K562 (cell line): ENCODE results near the gene NR2F6. TPM values are rescaled to one million over a fixed set of nuclear protein-coding genes. Genes with fewer than 3 reads are reported as not detected.

ENCODE experiments used
- ATAC-seq: fragments of 200-7000 bp; cut with Tn5 transposase; 3 replicates; pipeline ENCODE4 v1.9.1; 2020; ENCODE audit warnings: moderate library complexity
- BruUV-seq: library from RNA; stranded (reverse); fragments of 400-500 nt; replicated peaks from 2 replicates; lab custom pipeline; 2021; lab: Mats Ljungman, UMichigan
- CTCF ChIA-PET: fragments of 300-600 bp; formaldehyde crosslinking; extraction: SDS; loops from one replicate; lab custom pipeline; 2021; ENCODE audit warnings: low intra/inter-chr PET ratio; lab: Yijun Ruan, JAX
- POLR2A ChIA-PET: fragments of 300-600, 350-650 bp; sonication (Branson Sonifier 250); formaldehyde crosslinking; extraction: SDS; loops from one replicate; lab custom pipeline; 2021; ENCODE audit warnings: antibody characterized with exemption, inconsistent platforms; lab: Yijun Ruan, JAX
- DNase-seq, 4 experiments: peaks; one replicate each; pipeline versions ENCODE4 v3.0.0 to v3.0.0-alpha.2; 2011 to 2018; ENCODE audit warnings: low spot score in 3 of 4, mixed read lengths in 3 of 4; ENCODE audit errors: extremely low read depth in 1 of 4
- FAIRE-seq: peaks from 2 replicates; lab custom pipeline; 2011; peaks lifted over from hg19 to GRCh38; lab: Jason Lieb, UNC
- H2AFZ ChIP-seq: 2 replicates; pipeline ENCODE4 v1.6.0; 2011; ENCODE audit warnings: low read depth, low read length, control low read depth, inconsistent platforms
- H3K27ac ChIP-seq: fragments of 200-600 bp; 3 replicates; pipeline ENCODE4 v1.8.0; 2011; ENCODE audit warnings: low read depth, mild to moderate bottlenecking, control low read depth, inconsistent platforms, low read length, moderate library complexity, mixed read lengths; ENCODE audit errors: extremely low read depth
- H3K27me3 ChIP-seq, 2 experiments: fragments of 300-600 bp in 1 of 2; 2 replicates in 1 of 2; 3 replicates in 1 of 2; pipeline versions ENCODE4 v1.6.0 to v1.8.0; 2011; ENCODE audit warnings: inconsistent platforms in 2 of 2, low read length in 2 of 2, mild to moderate bottlenecking in 1 of 2, mixed read lengths in 1 of 2, moderate library complexity in 1 of 2; ENCODE audit not compliant: control insufficient read depth in 2 of 2, insufficient read depth in 2 of 2
- H3K36me3 ChIP-seq: fragments of 300-600 bp; 3 replicates; pipeline ENCODE4 v1.8.0; 2011; ENCODE audit warnings: mild to moderate bottlenecking, low read length, inconsistent platforms; ENCODE audit not compliant: control insufficient read depth, insufficient read depth
- H3K4me1 ChIP-seq, 2 experiments: fragments of 200-600 bp in 1 of 2; replicated peaks in 1 of 2; 2 replicates in 1 of 2; 3 replicates in 1 of 2; pipeline versions ENCODE4 v1.5.1 to v1.8.0; 2011; ENCODE audit warnings: inconsistent platforms in 2 of 2, low read length in 2 of 2, mild to moderate bottlenecking in 1 of 2, mixed read lengths in 1 of 2, moderate library complexity in 1 of 2; ENCODE audit not compliant: control insufficient read depth in 2 of 2, insufficient read depth in 2 of 2
- H3K4me2 ChIP-seq: 2 replicates; pipeline ENCODE4 v1.6.1; 2011; ENCODE audit warnings: low read length, control low read depth, inconsistent platforms, mixed read lengths; ENCODE audit not compliant: insufficient read depth
- H3K4me3 ChIP-seq: fragments of 200-600 bp; sonication (generic), shearing (Covaris generic); 2 replicates; pipeline ENCODE4 v1.5.1; 2016; ENCODE audit warnings: control low read depth, inconsistent platforms
- H3K79me2 ChIP-seq: fragments of 200-600 bp; 3 replicates; pipeline ENCODE4 v1.8.0; 2011; ENCODE audit warnings: low read length, inconsistent platforms; ENCODE audit not compliant: control insufficient read depth, insufficient read depth
- H3K9ac ChIP-seq, 2 experiments: 2 replicates each; pipeline versions ENCODE4 v1.6.0 to v1.6.1; 2011; ENCODE audit warnings: low read depth in 2 of 2, low read length in 2 of 2, control low read depth in 1 of 2, inconsistent platforms in 1 of 2, mild to moderate bottlenecking in 1 of 2, mixed read lengths in 1 of 2; ENCODE audit not compliant: insufficient read depth in 1 of 2
- H3K9me1 ChIP-seq: one replicate; pipeline ENCODE4 v1.6.0; 2011; ENCODE audit warnings: inconsistent platforms, mild to moderate bottlenecking, low read length, moderate library complexity; ENCODE audit not compliant: control insufficient read depth, insufficient read depth
- H3K9me3 ChIP-seq: replicated peaks from 2 replicates; pipeline ENCODE4 v1.5.1; 2011; ENCODE audit warnings: low read depth, low read length, inconsistent platforms; ENCODE audit not compliant: control insufficient read depth, insufficient read depth
- H4K20me1 ChIP-seq: replicated peaks from 2 replicates; pipeline ENCODE4 v1.6.1; 2011; ENCODE audit warnings: low read length, inconsistent platforms, mixed read lengths; ENCODE audit not compliant: control insufficient read depth, insufficient read depth
- BRF1 ChIP-seq: IDR thresholded peaks from 3 replicates; pipeline ENCODE4 v1.6.1; 2011; ENCODE audit warnings: borderline replicate concordance, mild to moderate bottlenecking; ENCODE audit not compliant: insufficient read length; ENCODE audit errors: extremely low read depth
- NCOA4 ChIP-seq: fragments of 450-650 bp; IDR thresholded peaks from 2 replicates; pipeline ENCODE4 v1.6.1; 2018; ENCODE audit warnings: mild to moderate bottlenecking; ENCODE audit not compliant: partially characterized antibody
- NR2C1 ChIP-seq, 2 experiments: fragments of 450-650 bp; IDR thresholded peaks; 2 replicates each; pipeline ENCODE4 v1.6.1; 2017; ENCODE audit warnings: mild to moderate bottlenecking in 2 of 2, antibody characterized with exemption in 1 of 2, inconsistent platforms in 1 of 2, missing compliant biosample characterization in 1 of 2, missing genetic modification characterization in 1 of 2
- NRF1 ChIP-seq, 2 experiments: fragments of 450-650 bp; IDR thresholded peaks in 1 of 2; conservative IDR thresholded peaks in 1 of 2; 2 replicates each; pipeline ENCODE4 v1.6.1; 2014; ENCODE audit warnings: mild to moderate bottlenecking in 2 of 2
- POLR3A ChIP-seq: IDR thresholded peaks from 2 replicates; pipeline ENCODE4 v1.6.1; 2011; ENCODE audit warnings: borderline replicate concordance, mild to moderate bottlenecking, moderate library complexity; ENCODE audit not compliant: insufficient read length, insufficient read depth; ENCODE audit errors: extremely low read depth
- RBFOX2 ChIP-seq: fragments of 200-400 bp; formaldehyde crosslinking; IDR thresholded peaks from 2 replicates; pipeline ENCODE4 v1.6.1; 2017; ENCODE audit warnings: low read depth, mild to moderate bottlenecking, low read length, moderate library complexity
- RUNX1 ChIP-seq: sonication (generic); IDR thresholded peaks from 2 replicates; pipeline ENCODE4 v1.6.1; 2016; ENCODE audit warnings: antibody characterized with exemption, low read depth
- TFE3 ChIP-seq: fragments of 450-650 bp; formaldehyde crosslinking; IDR thresholded peaks from 2 replicates; pipeline ENCODE4 v1.4.0; 2020; ENCODE audit warnings: mild to moderate bottlenecking, mixed read lengths
- ZBTB11 ChIP-seq, 3 experiments: fragments of 200-800 bp in 1 of 3; fragments of 250-450 bp in 1 of 3; fragments of 450-650 bp in 1 of 3; sonication (Bioruptor Pico) in 1 of 3; sonication (Bioruptor generic) in 1 of 3; formaldehyde crosslinking in 1 of 3; IDR thresholded peaks; 2 replicates each; pipeline versions ENCODE4 v1.6.1 to v1.8.0; 2016 to 2022; ENCODE audit warnings: mild to moderate bottlenecking in 2 of 3, missing genetic modification characterization in 2 of 3, missing compliant biosample characterization in 1 of 3, moderate library complexity in 1 of 3
- ZNF24 ChIP-seq: fragments of 450-650 bp; IDR thresholded peaks from 2 replicates; pipeline ENCODE4 v1.6.1; 2016
- WGBS: fragments of 100-300 bp; shearing (Covaris generic); methylation state at CpG from one replicate; pipeline ENCODE4 v1.1.6; 2016; ENCODE audit warnings: low coverage, mixed read lengths; ENCODE audit not compliant: insufficient coverage; ENCODE audit errors: missing lambda C conversion rate; 5-methylcytosine and 5-hydroxymethylcytosine counted together
- in situ Hi-C: fragments of 300-500 bp; cut with MboI; formaldehyde crosslinking; loops from 4 replicates; pipeline ENCODE4 v1.15.0; 2018; ENCODE audit warnings: inconsistent platforms, mixed read lengths
- intact Hi-C: fragments of 100-400 bp; cut with micrococcal nuclease; formaldehyde crosslinking; loops from 2 replicates; pipeline ENCODE4 v1.14.2; 2022
- polyA plus RNA-seq, 8 experiments: library from polyadenylated mRNA; depleted of rRNA in 4 of 8; stranded (reverse) in 5 of 8; unstranded in 3 of 8; fragments of >200 nt; fragmentation: Nextera tagmentation in 2 of 8; fragmentation: Illumina TruSeq in 1 of 8; extraction: Ambion mirVana in 2 of 8; extraction: Trizol in 1 of 8; gene quantifications; 2 replicates each; pipeline versions ENCODE4 v1.2.1 to v1.2.3, GENCODE V29; 2011 to 2014; ENCODE audit warnings: inconsistent platforms in 1 of 8, missing spikeins in 1 of 8
- total RNA-seq, 7 experiments: library from RNA; depleted of rRNA in 6 of 7; stranded (reverse); fragments of >200 nt in 6 of 7; fragmentation: Illumina TruSeq in 2 of 7; extraction: Trizol in 2 of 7; gene quantifications; 2 replicates each; pipeline versions ENCODE4 v1.2.1 to v1.2.3, GENCODE V29; 2011 to 2021; ENCODE audit warnings: low replicate concordance in 1 of 7
- TF ChIP-seq, protein P1 (sequence below): fragments of 450-650 bp; IDR thresholded peaks from 2 replicates; pipeline ENCODE4 v1.6.1; 2016
- TF ChIP-seq, protein P2 (sequence below): IDR thresholded peaks from 2 replicates; pipeline ENCODE4 v1.6.1; 2011; ENCODE audit not compliant: insufficient read length; ENCODE audit errors: extremely low read depth

The NR2F6 gene
- total and polyA plus RNA-seq, 9 of the 15 experiments (the other 6 are each of a cell fraction or from before 2014, with no cell fraction given): 0.76 to 97.5 (median 18.8) TPM

- TF ChIP-seq TFE3 (CRISPR knock-in tag) (0 out of 2 replicates have a peak, but pooled peaks have one; percentile 2), NR2C1 (IDR thresholded peaks at IDR 0.05) (0 out of 2 replicates have a peak, but pooled peaks have one; percentile 9), NR2C1 (tag; IDR thresholded peaks at IDR 0.05) (no peak), NCOA4 (no peak), POLR3A (no peak)
Measured at GRCh38 chr19:17286752-17287151, 41.0 kb upstream of the NR2F6 start (continued).

GRCh38 chr19:17286263-17286662 lies 40.5 kb upstream of the NR2F6 start:
- ATAC-seq (no peak), FAIRE-seq (no peak), DNase-seq (no peak)
- WGBS: 81% methylated on average over 11 of the region's 11 CpGs
- Histone ChIP-seq H3K4me3 (no peak overlapping the region), H3K27ac (no peak overlapping the region; the same call in 2 of the 3 replicates), H3K9me3 (no peaks in the 10 kb centered on the region), H3K9me1 (no peaks in the 10 kb centered on the region), H3K27me3 (no peaks in the 10 kb centered on the region), H3K79me2 (peaks cover 5% of the 10 kb centered on the region; the same call in 2 of the 3 replicates), H3K4me2 (no peak overlapping the region), H4K20me1 (peaks cover 6% of the 10 kb centered on the region; the same call in 1 of the 2 replicates), H3K9ac (peak overlapping the region in 1 of 2 experiments; percentile 82; a peak in 2 of 4 replicates), H3K36me3 (peaks cover 13% of the 10 kb centered on the region; the same call in 1 of the 3 replicates), H3K4me1 (peaks cover 2 to 40% of the 10 kb centered on the region in 2 experiments; a peak in 4 of 5 replicates), H2AFZ (no peak overlapping the region; the same call in 1 of the 2 replicates)
- intact Hi-C loops (no loop called here), in situ Hi-C loops (loop anchor here (5.0 kb wide), 1 partner anchor 214 kb away; no protein-coding TSS in a partner anchor)
- POLR2A ChIA-PET: no interaction called here
- CTCF ChIA-PET: no interaction called here
- no TSS peak for BruUV-seq
- TF ChIP-seq ZNF24 (no peak), RBFOX2 (no peak), ZBTB11 (CRISPR knock-in tag; IDR thresholded peaks at IDR 0.05) (no peak), NRF1 (conservative IDR thresholded peaks at IDR 0.05 in 1 of 2, IDR thresholded peaks at IDR 0.05 in 1 of 2) (no peak), BRF1 (no peak), RUNX1 (no peak)
- TF ChIP-seq, protein P1, sequence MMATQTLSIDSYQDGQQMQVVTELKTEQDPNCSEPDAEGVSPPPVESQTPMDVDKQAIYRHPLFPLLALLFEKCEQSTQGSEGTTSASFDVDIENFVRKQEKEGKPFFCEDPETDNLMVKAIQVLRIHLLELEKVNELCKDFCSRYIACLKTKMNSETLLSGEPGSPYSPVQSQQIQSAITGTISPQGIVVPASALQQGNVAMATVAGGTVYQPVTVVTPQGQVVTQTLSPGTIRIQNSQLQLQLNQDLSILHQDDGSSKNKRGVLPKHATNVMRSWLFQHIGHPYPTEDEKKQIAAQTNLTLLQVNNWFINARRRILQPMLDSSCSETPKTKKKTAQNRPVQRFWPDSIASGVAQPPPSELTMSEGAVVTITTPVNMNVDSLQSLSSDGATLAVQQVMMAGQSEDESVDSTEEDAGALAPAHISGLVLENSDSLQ: no peak
- TF ChIP-seq, protein P2, sequence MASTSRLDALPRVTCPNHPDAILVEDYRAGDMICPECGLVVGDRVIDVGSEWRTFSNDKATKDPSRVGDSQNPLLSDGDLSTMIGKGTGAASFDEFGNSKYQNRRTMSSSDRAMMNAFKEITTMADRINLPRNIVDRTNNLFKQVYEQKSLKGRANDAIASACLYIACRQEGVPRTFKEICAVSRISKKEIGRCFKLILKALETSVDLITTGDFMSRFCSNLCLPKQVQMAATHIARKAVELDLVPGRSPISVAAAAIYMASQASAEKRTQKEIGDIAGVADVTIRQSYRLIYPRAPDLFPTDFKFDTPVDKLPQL: no peak
